DND-41 (cell line): ENCODE measurements around the gene ANKMY1.

ENCODE experiments used
- ATAC-seq: fragments of 200-7000 bp; cut with Tn5 transposase; 3 replicates; pipeline ENCODE4 v1.9.1; 2021; ENCODE audit warnings: low read depth; ENCODE audit not compliant: insufficient read depth
- DNase-seq: peaks from one replicate; pipeline ENCODE4 v3.0.0-alpha.2; 2020
- H2AFZ ChIP-seq: 2 replicates; pipeline ENCODE4 v1.6.0; 2012; ENCODE audit warnings: low read depth, low read length
- H3K27ac ChIP-seq: 2 replicates; pipeline ENCODE4 v1.5.1; 2012; ENCODE audit warnings: low read length, inconsistent platforms
- H3K27me3 ChIP-seq: fragments of 200-600 bp; sonication (generic); 2 replicates; pipeline ENCODE4 v1.6.0; 2012; ENCODE audit warnings: low read length, mild to moderate bottlenecking, inconsistent platforms; ENCODE audit not compliant: insufficient read depth, poor library complexity
- H3K36me3 ChIP-seq: 2 replicates; pipeline ENCODE4 v1.5.1; 2012; ENCODE audit warnings: low read length, inconsistent platforms; ENCODE audit not compliant: insufficient read depth
- H3K4me1 ChIP-seq: 2 replicates; pipeline ENCODE4 v1.5.1; 2012; ENCODE audit warnings: mild to moderate bottlenecking, low read length; ENCODE audit not compliant: insufficient read depth
- H3K4me2 ChIP-seq: 2 replicates; pipeline ENCODE4 v1.6.0; 2012; ENCODE audit warnings: mild to moderate bottlenecking, moderate library complexity, low read length, inconsistent platforms; ENCODE audit not compliant: insufficient read depth
- H3K4me3 ChIP-seq, 2 experiments: fragments of 200-600 bp in 1 of 2; shearing (Covaris generic) in 1 of 2; 2 replicates each; pipeline ENCODE4 v1.5.1; 2012 to 2016; ENCODE audit warnings: inconsistent platforms in 2 of 2, low read length in 2 of 2, mild to moderate bottlenecking in 2 of 2, low read depth in 1 of 2, moderate library complexity in 1 of 2
- H3K79me2 ChIP-seq: 2 replicates; pipeline ENCODE4 v1.6.0; 2012; ENCODE audit warnings: low read length, inconsistent platforms; ENCODE audit not compliant: insufficient read depth
- H3K9ac ChIP-seq: 2 replicates; pipeline ENCODE4 v1.6.0; 2012; ENCODE audit warnings: low read depth, mild to moderate bottlenecking, inconsistent platforms, low read length, moderate library complexity
- H3K9me3 ChIP-seq: 2 replicates; pipeline ENCODE4 v1.5.1; 2012; ENCODE audit warnings: low read length, moderate library complexity, mild to moderate bottlenecking, inconsistent platforms; ENCODE audit not compliant: insufficient read depth, severe bottlenecking
- H4K20me1 ChIP-seq: 2 replicates; pipeline ENCODE4 v1.6.0; 2012; ENCODE audit warnings: low read length; ENCODE audit not compliant: insufficient read depth
- CTCF ChIP-seq: IDR thresholded peaks from 2 replicates; pipeline ENCODE4 v1.5.1; 2012; ENCODE audit warnings: borderline replicate concordance, low read length, moderate library complexity, mild to moderate bottlenecking; ENCODE audit not compliant: poor library complexity, severe bottlenecking; ENCODE audit errors: extremely low read depth
- EZH2 ChIP-seq: IDR thresholded peaks from 3 replicates; pipeline ENCODE4 v1.6.1; 2012; ENCODE audit warnings: borderline replicate concordance, low read depth, mild to moderate bottlenecking, moderate library complexity, low read length, inconsistent platforms; ENCODE audit not compliant: severe bottlenecking

The ANKMY1 gene

GRCh38 chr2:240518981-240519380 is 38.8 kb downstream of the ANKMY1 start:
- no peaks in the 10 kb centered on the region for H3K79me2 ChIP-seq
- H3K4me3 ChIP-seq = no peak overlapping the region
- no peak for ATAC-seq
- H3K4me1 ChIP-seq = no peaks in the 10 kb centered on the region
- peaks cover 47% of the 10 kb centered on the region for H3K36me3 ChIP-seq
- H3K4me2 ChIP-seq = no peak overlapping the region
- no peak for TF ChIP-seq EZH2
- TF ChIP-seq CTCF = no peak
- H3K27ac ChIP-seq = no peak overlapping the region
- H3K9ac ChIP-seq = no peak overlapping the region
- H3K9me3 ChIP-seq = no peaks in the 10 kb centered on the region
- no peaks in the 10 kb centered on the region for H4K20me1 ChIP-seq
- DNase-seq = no peak
- H3K27me3 ChIP-seq = no peaks in the 10 kb centered on the region
- H2AFZ ChIP-seq = no peak overlapping the region

GRCh38 chr2:240517342-240517741 is 40.4 kb downstream of the ANKMY1 start:
- H3K9me3 ChIP-seq = no peaks in the 10 kb centered on the region
- H2AFZ ChIP-seq = no peak overlapping the region
- H3K9ac ChIP-seq = no peak overlapping the region
- DNase-seq (no peak), ATAC-seq (no peak)
- H3K79me2 ChIP-seq = no peaks in the 10 kb centered on the region
- peaks cover 41% of the 10 kb centered on the region for H3K36me3 ChIP-seq
- H3K4me2 ChIP-seq = no peak overlapping the region
- H3K27me3 ChIP-seq = no peaks in the 10 kb centered on the region
- H3K27ac ChIP-seq = no peak overlapping the region
- no peak for TF ChIP-seq EZH2
- no peak for TF ChIP-seq CTCF
- H3K4me1 ChIP-seq = no peaks in the 10 kb centered on the region
- no peaks in the 10 kb centered on the region for H4K20me1 ChIP-seq
- H3K4me3 ChIP-seq = no peak overlapping the region

GRCh38 chr2:240514631-240515030 is 43.2 kb downstream of the ANKMY1 start:
- Histone ChIP-seq H4K20me1 (no peaks in the 10 kb centered on the region), H3K9me3 (no peaks in the 10 kb centered on the region), H3K79me2 (no peaks in the 10 kb centered on the region), H3K4me1 (no peaks in the 10 kb centered on the region), H3K27me3 (no peaks in the 10 kb centered on the region), H3K4me3 (no peak overlapping the region), H3K9ac (no peak overlapping the region), H3K27ac (no peak overlapping the region), H3K36me3 (peaks cover 47% of the 10 kb centered on the region), H3K4me2 (no peak overlapping the region), H2AFZ (no peak overlapping the region)
- no peak for DNase-seq
- no peak for ATAC-seq
- TF ChIP-seq CTCF (no peak), EZH2 (no peak)
